ENCODE results near the gene MAP2K4. TPM values are rescaled to one million over a fixed set of nuclear protein-coding genes. Genes with fewer than 3 reads are reported as not detected.
"Not testable (repeated sequence)": the region's sequence is repeated elsewhere in the genome, so short reads cannot be mapped to it uniquely, and the experiment has no call there.

The MAP2K4 gene
- total and polyA plus RNA-seq, 4 experiments from 2014 or later = 29.4 to 41.3 (median 32.6) TPM

DNA sequence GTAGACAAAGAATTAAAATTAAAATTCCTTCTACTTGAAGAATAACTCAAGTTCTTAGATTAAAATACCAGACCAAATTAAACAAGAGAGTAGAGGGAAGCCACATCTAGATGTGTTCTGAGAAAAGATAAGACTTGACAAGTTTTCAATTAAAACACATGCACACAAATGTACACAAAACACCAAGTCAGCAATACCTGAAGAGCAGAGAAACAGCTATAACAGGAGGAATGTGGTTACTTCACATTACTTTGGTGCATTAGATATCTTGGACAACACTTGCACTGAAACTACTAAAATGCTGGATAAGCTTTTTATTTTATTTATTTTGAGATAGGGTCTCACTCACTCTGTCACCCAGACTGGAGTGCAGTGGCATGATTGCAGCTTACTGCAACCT is 113.9 kb downstream of the MAP2K4 start:
- Mint-ChIP-seq H3K27ac (peak overlapping the region in 1 of 7 donors; percentile 57), H3K9me3 (peaks cover 0 to 14% (median 8%) of the 10 kb centered on the region in 8 donors), H3K4me1 (no peaks in the 10 kb centered on the region), H3K36me3 (peaks cover 74 to 83% of the 10 kb centered on the region in 2 donors), H3K27me3 (no peaks in the 10 kb centered on the region), H3K4me3 (no peak overlapping the region)
- no peak for DNase-seq
- no peaks in the 10 kb centered on the region for H3K4me1 ChIP-seq (ENCODE audit: insufficient read depth, low read length)
- peaks cover 12% of the 10 kb centered on the region for H3K36me3 ChIP-seq (ENCODE audit: insufficient read depth, low read length)
- no peak overlapping the region for H3K27ac ChIP-seq (ENCODE audit: low read depth, low read length)
- ChIA-PET CTCF (ENCODE audit: partially characterized antibody) (no interaction called here), POLR2A (ENCODE audit: partially characterized antibody) (no interaction called here)
- no peak overlapping the region for H3K4me3 ChIP-seq (ENCODE audit: low read length in 2 of 2)
- intact Hi-C loops (cut with micrococcal nuclease) = no loop called here
- H3K9me3 ChIP-seq (ENCODE audit: control insufficient read depth in 1 of 2, low read length in 2 of 2) = no peaks in the 10 kb centered on the region
- no peaks in the 10 kb centered on the region for H3K27me3 ChIP-seq (ENCODE audit: insufficient read depth, low read length)

DNA sequence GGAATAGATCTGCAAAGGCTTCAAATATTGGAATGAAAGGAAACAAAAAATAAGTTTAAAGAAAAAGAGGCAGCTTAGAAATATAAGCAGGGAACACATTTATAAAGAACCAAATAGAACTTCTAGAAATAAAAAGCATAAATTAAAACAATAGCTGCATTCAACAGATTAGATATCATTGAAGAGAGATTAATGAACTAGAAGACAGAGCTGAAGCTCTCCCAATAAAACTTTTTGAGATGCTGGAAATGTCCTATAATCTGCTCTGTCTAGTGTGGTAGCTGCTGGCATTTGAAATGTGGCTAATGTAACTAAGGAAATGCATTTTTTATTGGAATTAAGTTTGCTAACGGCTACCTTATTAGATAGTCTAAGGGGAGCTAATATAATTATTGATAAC is 115.6 kb downstream of the MAP2K4 start:
- CTCF ChIA-PET (ENCODE audit: partially characterized antibody) = no interaction called here
- peaks cover 24% of the 10 kb centered on the region for H3K36me3 ChIP-seq (ENCODE audit: insufficient read depth, low read length)
- Mint-ChIP-seq H3K36me3 (peaks cover 76 to 85% of the 10 kb centered on the region in 2 donors), H3K27ac (no peak overlapping the region), H3K27me3 (no peaks in the 10 kb centered on the region), H3K4me1 (no peaks in the 10 kb centered on the region), H3K9me3 (peaks cover 0 to 14% (median 8%) of the 10 kb centered on the region in 8 donors), H3K4me3 (no peak overlapping the region)
- no peak overlapping the region for H3K4me3 ChIP-seq (ENCODE audit: low read length in 2 of 2)
- H3K27ac ChIP-seq (ENCODE audit: low read depth, low read length) = no peak overlapping the region
- H3K4me1 ChIP-seq (ENCODE audit: insufficient read depth, low read length) = no peaks in the 10 kb centered on the region
- intact Hi-C loops (cut with micrococcal nuclease) = no loop called here
- no peaks in the 10 kb centered on the region for H3K27me3 ChIP-seq (ENCODE audit: insufficient read depth, low read length)
- POLR2A ChIA-PET (ENCODE audit: partially characterized antibody) = no interaction called here
- H3K9me3 ChIP-seq (ENCODE audit: control insufficient read depth in 1 of 2, low read length in 2 of 2) = no peaks in the 10 kb centered on the region
- DNase-seq = no peak

DNA sequence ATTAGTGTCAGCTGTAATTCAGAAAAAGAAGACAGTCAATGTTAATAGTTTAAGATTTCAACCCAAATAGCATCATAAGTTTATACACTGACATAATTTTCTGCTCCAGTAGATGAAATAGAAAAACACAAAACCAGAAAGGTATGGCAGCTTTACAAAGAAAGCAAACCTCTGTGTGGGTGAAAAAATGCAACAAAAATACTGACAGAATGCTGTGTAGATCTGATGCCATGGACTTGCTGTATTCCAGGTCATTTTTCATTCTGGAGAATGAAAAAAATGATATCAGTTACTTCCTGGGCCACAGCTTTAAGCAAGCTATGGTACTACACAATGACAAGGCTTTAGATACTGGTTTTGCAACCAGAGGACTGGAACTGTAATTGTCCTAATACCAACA is 116.0 kb downstream of the MAP2K4 start:
- Mint-ChIP-seq H3K27me3 (no peaks in the 10 kb centered on the region), H3K36me3 (peaks cover 76 to 85% of the 10 kb centered on the region in 2 donors), H3K27ac (no peak overlapping the region), H3K9me3 (peaks cover 0 to 14% (median 8%) of the 10 kb centered on the region in 8 donors), H3K4me1 (no peaks in the 10 kb centered on the region), H3K4me3 (no peak overlapping the region)
- intact Hi-C loops (cut with micrococcal nuclease) = no loop called here
- no peak for DNase-seq
- CTCF ChIA-PET (ENCODE audit: partially characterized antibody) = no interaction called here
- H3K4me1 ChIP-seq (ENCODE audit: insufficient read depth, low read length) = no peaks in the 10 kb centered on the region
- no peaks in the 10 kb centered on the region for H3K9me3 ChIP-seq (ENCODE audit: control insufficient read depth in 1 of 2, low read length in 2 of 2)
- no peaks in the 10 kb centered on the region for H3K27me3 ChIP-seq (ENCODE audit: insufficient read depth, low read length)
- POLR2A ChIA-PET (ENCODE audit: partially characterized antibody) = no interaction called here
- no peak overlapping the region for H3K27ac ChIP-seq (ENCODE audit: low read depth, low read length)
- peaks cover 28% of the 10 kb centered on the region for H3K36me3 ChIP-seq (ENCODE audit: insufficient read depth, low read length)
- H3K4me3 ChIP-seq (ENCODE audit: low read length in 2 of 2) = no peak overlapping the region

DNA sequence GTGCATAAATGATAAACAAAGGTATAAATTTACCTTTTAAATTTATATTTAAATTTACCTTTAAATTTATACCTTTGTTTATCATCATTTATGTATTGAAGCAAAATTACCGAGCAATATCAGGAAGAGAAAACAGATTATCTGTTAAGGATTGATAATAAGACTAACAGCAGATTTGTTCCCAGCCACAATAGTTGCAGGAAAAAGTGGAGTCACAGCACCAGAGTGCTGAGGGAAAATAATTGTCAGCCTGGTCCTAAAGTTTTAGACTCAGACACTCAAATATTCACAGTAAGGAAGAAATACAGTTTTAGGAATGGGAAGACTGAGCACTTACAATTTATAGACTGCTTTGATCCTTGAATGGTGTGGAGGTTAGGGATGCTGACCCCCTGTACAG is 117.2 kb downstream of the MAP2K4 start:
- POLR2A ChIA-PET (ENCODE audit: partially characterized antibody) = no interaction called here
- Histone ChIP-seq H3K27ac (ENCODE audit: low read depth, low read length) (no peak overlapping the region), H3K27me3 (ENCODE audit: insufficient read depth, low read length) (no peaks in the 10 kb centered on the region), H3K36me3 (ENCODE audit: insufficient read depth, low read length) (peaks cover 17% of the 10 kb centered on the region), H3K4me3 (ENCODE audit: low read length in 2 of 2) (no peak overlapping the region), H3K9me3 (ENCODE audit: control insufficient read depth in 1 of 2, low read length in 2 of 2) (no peaks in the 10 kb centered on the region), H3K4me1 (ENCODE audit: insufficient read depth, low read length) (no peaks in the 10 kb centered on the region)
- peaks cover 75 to 86% of the 10 kb centered on the region in 2 donors for H3K36me3 Mint-ChIP-seq
- H3K27ac Mint-ChIP-seq = no peak overlapping the region
- H3K9me3 Mint-ChIP-seq = peaks cover 0 to 14% (median 8%) of the 10 kb centered on the region in 8 donors
- H3K4me3 Mint-ChIP-seq = no peak overlapping the region
- DNase-seq = no peak
- CTCF ChIA-PET (ENCODE audit: partially characterized antibody) = no interaction called here
- intact Hi-C loops (cut with micrococcal nuclease) = no loop called here
- no peaks in the 10 kb centered on the region for H3K4me1 Mint-ChIP-seq
- H3K27me3 Mint-ChIP-seq = no peaks in the 10 kb centered on the region

DNA sequence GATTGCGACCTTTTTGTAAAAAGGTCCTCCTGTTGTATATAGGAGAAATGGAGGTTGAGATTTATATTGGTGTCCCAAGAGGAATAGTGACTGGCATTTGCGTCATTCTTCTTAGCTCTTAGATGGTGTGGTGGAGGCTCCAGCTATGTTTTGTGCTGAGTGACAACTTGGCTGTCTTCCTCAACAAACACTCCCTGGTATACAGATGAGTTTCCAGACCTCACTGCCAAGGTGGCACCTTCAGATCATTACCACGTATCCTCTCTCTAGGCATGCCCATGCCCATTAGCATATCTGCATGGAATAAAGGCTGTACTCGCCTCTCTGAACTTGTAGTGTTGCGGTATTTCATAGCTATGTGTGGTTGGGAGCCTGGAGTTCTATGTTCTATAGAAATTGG is 120.0 kb downstream of the MAP2K4 start:
- Mint-ChIP-seq H3K36me3 (peaks cover 82 to 90% of the 10 kb centered on the region in 2 donors), H3K27ac (no peak overlapping the region), H3K4me3 (no peak overlapping the region), H3K9me3 (peaks cover 1 to 16% (median 7%) of the 10 kb centered on the region in 8 donors), H3K4me1 (peaks cover 0 to under 1% (median 0%) of the 10 kb centered on the region in 4 donors), H3K27me3 (no peaks in the 10 kb centered on the region)
- DNase-seq = no peak
- Histone ChIP-seq H3K27me3 (ENCODE audit: insufficient read depth, low read length) (no peaks in the 10 kb centered on the region), H3K4me3 (ENCODE audit: low read length in 2 of 2) (no peak overlapping the region), H3K9me3 (ENCODE audit: control insufficient read depth in 1 of 2, low read length in 2 of 2) (no peaks in the 10 kb centered on the region), H3K27ac (ENCODE audit: low read depth, low read length) (no peak overlapping the region), H3K4me1 (ENCODE audit: insufficient read depth, low read length) (no peaks in the 10 kb centered on the region), H3K36me3 (ENCODE audit: insufficient read depth, low read length) (peaks cover 17% of the 10 kb centered on the region)
- ChIA-PET POLR2A (ENCODE audit: partially characterized antibody) (no interaction called here), CTCF (ENCODE audit: partially characterized antibody) (no interaction called here)
- intact Hi-C loops (cut with micrococcal nuclease) = no loop called here

DNA sequence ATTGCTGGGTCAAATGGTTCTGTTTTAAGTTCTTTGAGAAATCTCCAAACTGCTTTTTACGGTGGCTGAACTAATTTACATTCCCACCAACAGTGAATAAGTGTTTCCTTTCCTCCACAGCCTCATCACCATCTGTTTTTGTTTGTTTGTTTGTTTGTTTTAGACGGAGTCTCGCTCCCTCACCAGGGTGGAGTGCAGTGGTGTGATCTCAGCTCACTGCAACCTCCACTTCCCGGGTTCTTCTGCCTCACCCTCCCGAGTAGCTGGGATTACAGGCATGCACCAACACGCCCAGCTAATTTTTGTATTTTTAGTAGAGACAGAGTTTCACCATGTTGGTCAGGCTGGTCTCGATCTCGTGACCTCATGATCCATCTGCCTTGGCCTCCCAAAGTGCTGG is 141.5 kb downstream of the MAP2K4 start:
- H3K4me3 Mint-ChIP-seq; H3K36me3 Mint-ChIP-seq; H3K4me1 Mint-ChIP-seq; POLR2A ChIA-PET (ENCODE audit: partially characterized antibody); H3K4me3 ChIP-seq (ENCODE audit: low read length in 2 of 2); H3K27ac ChIP-seq (ENCODE audit: low read depth, low read length); H3K4me1 ChIP-seq (ENCODE audit: insufficient read depth, low read length); H3K27me3 Mint-ChIP-seq; H3K9me3 ChIP-seq (ENCODE audit: control insufficient read depth in 1 of 2, low read length in 2 of 2); H3K27me3 ChIP-seq (ENCODE audit: insufficient read depth, low read length); DNase-seq; CTCF ChIA-PET (ENCODE audit: partially characterized antibody); intact Hi-C loops (cut with micrococcal nuclease); H3K27ac Mint-ChIP-seq; H3K36me3 ChIP-seq (ENCODE audit: insufficient read depth, low read length): not testable (repeated sequence)
- peaks cover 10 to 31% (median 21%) of the 10 kb centered on the region in 8 donors for H3K9me3 Mint-ChIP-seq

DNA sequence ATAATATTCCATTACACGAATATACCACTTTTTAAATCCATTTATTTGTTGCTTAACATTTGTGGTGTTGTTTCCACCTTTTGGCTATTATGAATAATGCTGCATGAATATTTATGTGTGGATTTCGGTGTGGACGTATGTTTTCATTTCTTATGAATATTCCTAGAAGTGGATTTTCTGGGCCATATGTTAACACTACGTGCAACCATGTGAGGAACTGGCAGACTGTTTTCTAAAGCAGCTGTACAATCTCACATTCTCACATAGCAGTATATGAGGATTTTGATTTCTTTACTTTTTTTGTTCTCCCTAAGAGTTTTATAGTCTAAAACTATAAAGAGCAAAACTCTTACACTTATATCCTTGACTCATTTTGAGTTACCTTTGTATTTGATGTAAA is 143.4 kb downstream of the MAP2K4 start:
- intact Hi-C loops (cut with micrococcal nuclease) = no loop called here
- POLR2A ChIA-PET (ENCODE audit: partially characterized antibody) = no interaction called here

More for the DNA sequence above, 143.4 kb downstream of the MAP2K4 start:
- H3K36me3 ChIP-seq (ENCODE audit: insufficient read depth, low read length) = no peaks in the 10 kb centered on the region
- H3K4me3 ChIP-seq (ENCODE audit: low read length in 2 of 2) = no peak overlapping the region
- H3K9me3 Mint-ChIP-seq = peaks cover 4 to 25% (median 18%) of the 10 kb centered on the region in 8 donors
- no peak overlapping the region for H3K4me3 Mint-ChIP-seq
- DNase-seq = no peak
- peaks cover 0 to 6% of the 10 kb centered on the region in 2 donors for H3K27me3 Mint-ChIP-seq
- H3K9me3 ChIP-seq (ENCODE audit: control insufficient read depth in 1 of 2, low read length in 2 of 2) = no peaks in the 10 kb centered on the region
- H3K27ac ChIP-seq (ENCODE audit: low read depth, low read length) = no peak overlapping the region
- CTCF ChIA-PET (ENCODE audit: partially characterized antibody) = no interaction called here
- no peaks in the 10 kb centered on the region for H3K27me3 ChIP-seq (ENCODE audit: insufficient read depth, low read length)
- peaks cover 0 to 3% of the 10 kb centered on the region in 2 donors for H3K36me3 Mint-ChIP-seq
- H3K4me1 Mint-ChIP-seq = no peaks in the 10 kb centered on the region
- H3K4me1 ChIP-seq (ENCODE audit: insufficient read depth, low read length) = no peaks in the 10 kb centered on the region
- H3K27ac Mint-ChIP-seq = no peak overlapping the region
